ENCODE results near the gene HCN3. TPM values are rescaled to one million over a fixed set of nuclear protein-coding genes. Genes with fewer than 3 reads are reported as not detected.

The HCN3 gene
- total and polyA plus RNA-seq, 2 of the 13 experiments (the other 11 are each of a cell fraction or from before 2014, with no cell fraction given) = 2.4 to 10.2 TPM

DNA sequence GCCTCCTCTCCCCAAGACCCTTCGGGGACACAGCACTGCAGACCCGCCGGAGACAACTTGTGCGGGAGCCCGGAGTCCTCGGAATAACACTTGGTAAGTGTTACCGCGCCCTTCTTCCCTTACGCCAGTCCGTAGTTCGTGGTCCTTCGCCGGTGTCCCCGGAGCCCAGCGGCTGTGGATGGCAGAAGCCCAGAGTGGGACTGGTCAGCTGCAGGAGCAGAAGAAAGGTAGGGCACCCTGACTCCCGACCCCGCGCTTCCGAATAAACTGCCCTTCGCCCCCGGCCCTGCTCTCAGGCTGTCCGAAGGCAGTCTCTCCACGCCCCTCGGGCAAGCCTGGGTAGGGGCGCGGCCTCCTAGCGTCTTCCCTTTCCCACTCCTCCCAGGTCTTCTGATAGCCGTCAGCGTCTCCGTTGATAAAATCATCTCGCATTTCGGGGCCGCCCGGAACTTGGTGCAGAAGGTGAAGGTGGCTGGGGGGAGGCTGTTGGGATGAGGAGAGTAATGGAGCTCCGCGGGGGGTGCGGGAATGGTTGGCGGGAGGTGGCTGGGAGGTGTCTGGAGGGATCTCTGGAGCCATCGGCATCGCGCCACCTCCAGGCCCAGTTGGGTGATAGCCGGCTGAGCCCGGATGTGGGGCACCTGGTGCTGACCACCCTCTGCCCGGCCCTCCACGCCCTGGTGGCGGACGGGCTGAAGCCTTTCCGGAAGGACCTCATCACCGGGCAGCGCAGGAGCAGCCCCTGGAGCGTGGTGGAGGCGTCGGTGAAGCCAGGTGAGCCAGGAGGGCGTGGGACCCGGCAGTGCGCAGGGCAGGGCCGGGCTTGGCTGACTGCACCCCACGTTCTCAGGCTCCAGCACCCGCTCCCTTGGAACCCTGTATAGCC lies 47.7 kb downstream of the HCN3 start (continued):
- TF ChIP-seq, protein P1, sequence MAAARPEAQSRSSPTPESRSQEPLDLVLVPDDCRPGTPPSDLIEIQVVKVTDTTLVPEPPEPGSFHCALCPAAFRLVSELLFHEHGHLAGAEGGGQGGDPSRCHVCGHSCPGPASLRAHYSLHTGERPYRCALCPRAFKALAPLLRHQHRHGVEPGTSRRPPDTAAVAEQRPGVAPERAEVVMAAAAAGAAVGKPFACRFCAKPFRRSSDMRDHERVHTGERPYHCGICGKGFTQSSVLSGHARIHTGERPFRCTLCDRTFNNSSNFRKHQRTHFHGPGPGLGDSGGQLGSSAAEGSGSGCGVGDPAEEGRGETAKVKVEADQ (CRISPR knock-in tag; IDR thresholded peaks at IDR 0.05; ENCODE audit: borderline replicate concordance) = no peak; the same call in 1 of the 2 replicates
- TF ChIP-seq, protein P2, sequence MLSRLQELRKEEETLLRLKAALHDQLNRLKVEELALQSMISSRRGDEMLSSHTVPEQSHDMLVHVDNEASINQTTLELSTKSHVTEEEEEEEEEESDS (CRISPR knock-in tag; IDR thresholded peaks at IDR 0.05; ENCODE audit: borderline replicate concordance) = no peak
- TF ChIP-seq FOXP1 (IDR thresholded peaks at IDR 0.05) (no peak), FOXP1 (CRISPR knock-in tag; IDR thresholded peaks at IDR 0.05) (no peak), RXRB (CRISPR knock-in tag; IDR thresholded peaks at IDR 0.05; ENCODE audit: borderline replicate concordance) (no peak), ZSCAN22 (CRISPR knock-in tag; IDR thresholded peaks at IDR 0.05) (no peak), KLF16 (CRISPR knock-in tag; IDR thresholded peaks at IDR 0.05) (no peak), YEATS2 (CRISPR knock-in tag; IDR thresholded peaks at IDR 0.05; ENCODE audit: borderline replicate concordance) (no peak), ZFP36 (IDR thresholded peaks at IDR 0.05; ENCODE audit: borderline replicate concordance, low read depth, low read length, partially characterized antibody) (no peak), ZBTB42 (CRISPR knock-in tag; IDR thresholded peaks at IDR 0.05) (0 out of 2 replicates have a peak, but pooled peaks have one; percentile 49), ZNF878 (CRISPR knock-in tag; IDR thresholded peaks at IDR 0.05) (no peak; the same call in 1 of the 2 replicates), ELF1 (CRISPR knock-in tag; IDR thresholded peaks at IDR 0.05) (0 out of 2 replicates have a peak, but pooled peaks have one; percentile 17), RBM22 (optimal IDR thresholded peaks at IDR 0.05; ENCODE audit: low read length) (no peak), MIER2 (CRISPR knock-in tag; IDR thresholded peaks at IDR 0.05) (no peak), NCOR1 (IDR thresholded peaks at IDR 0.05; ENCODE audit: borderline replicate concordance, low read length) (no peak), ZNF331 (CRISPR knock-in tag; IDR thresholded peaks at IDR 0.05) (no peak), ZNF143 (CRISPR knock-in tag; IDR thresholded peaks at IDR 0.05) (no peak), JDP2 (CRISPR knock-in tag; IDR thresholded peaks at IDR 0.05; ENCODE audit: borderline replicate concordance) (no peak), HES4 (CRISPR knock-in tag; IDR thresholded peaks at IDR 0.05; ENCODE audit: borderline replicate concordance) (0 out of 2 replicates have a peak, but pooled peaks have one; percentile 10), MTF2 (CRISPR knock-in tag; IDR thresholded peaks at IDR 0.05; ENCODE audit: borderline replicate concordance) (no peak; the same call in 1 of the 2 replicates), KAT8 (CRISPR knock-in tag; IDR thresholded peaks at IDR 0.05) (no peak)
- TF ChIP-seq, protein P3, sequence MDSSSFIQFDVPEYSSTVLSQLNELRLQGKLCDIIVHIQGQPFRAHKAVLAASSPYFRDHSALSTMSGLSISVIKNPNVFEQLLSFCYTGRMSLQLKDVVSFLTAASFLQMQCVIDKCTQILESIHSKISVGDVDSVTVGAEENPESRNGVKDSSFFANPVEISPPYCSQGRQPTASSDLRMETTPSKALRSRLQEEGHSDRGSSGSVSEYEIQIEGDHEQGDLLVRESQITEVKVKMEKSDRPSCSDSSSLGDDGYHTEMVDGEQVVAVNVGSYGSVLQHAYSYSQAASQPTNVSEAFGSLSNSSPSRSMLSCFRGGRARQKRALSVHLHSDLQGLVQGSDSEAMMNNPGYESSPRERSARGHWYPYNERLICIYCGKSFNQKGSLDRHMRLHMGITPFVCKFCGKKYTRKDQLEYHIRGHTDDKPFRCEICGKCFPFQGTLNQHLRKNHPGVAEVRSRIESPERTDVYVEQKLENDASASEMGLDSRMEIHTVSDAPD (CRISPR knock-in tag; IDR thresholded peaks at IDR 0.05) = no peak
- TF ChIP-seq, protein P4, sequence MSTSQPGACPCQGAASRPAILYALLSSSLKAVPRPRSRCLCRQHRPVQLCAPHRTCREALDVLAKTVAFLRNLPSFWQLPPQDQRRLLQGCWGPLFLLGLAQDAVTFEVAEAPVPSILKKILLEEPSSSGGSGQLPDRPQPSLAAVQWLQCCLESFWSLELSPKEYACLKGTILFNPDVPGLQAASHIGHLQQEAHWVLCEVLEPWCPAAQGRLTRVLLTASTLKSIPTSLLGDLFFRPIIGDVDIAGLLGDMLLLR (CRISPR knock-in tag; IDR thresholded peaks at IDR 0.05) = no peak
- TF ChIP-seq, protein P5, sequence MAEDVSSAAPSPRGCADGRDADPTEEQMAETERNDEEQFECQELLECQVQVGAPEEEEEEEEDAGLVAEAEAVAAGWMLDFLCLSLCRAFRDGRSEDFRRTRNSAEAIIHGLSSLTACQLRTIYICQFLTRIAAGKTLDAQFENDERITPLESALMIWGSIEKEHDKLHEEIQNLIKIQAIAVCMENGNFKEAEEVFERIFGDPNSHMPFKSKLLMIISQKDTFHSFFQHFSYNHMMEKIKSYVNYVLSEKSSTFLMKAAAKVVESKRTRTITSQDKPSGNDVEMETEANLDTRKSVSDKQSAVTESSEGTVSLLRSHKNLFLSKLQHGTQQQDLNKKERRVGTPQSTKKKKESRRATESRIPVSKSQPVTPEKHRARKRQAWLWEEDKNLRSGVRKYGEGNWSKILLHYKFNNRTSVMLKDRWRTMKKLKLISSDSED (CRISPR knock-in tag; IDR thresholded peaks at IDR 0.05) = no peak
- TF ChIP-seq, protein P6, sequence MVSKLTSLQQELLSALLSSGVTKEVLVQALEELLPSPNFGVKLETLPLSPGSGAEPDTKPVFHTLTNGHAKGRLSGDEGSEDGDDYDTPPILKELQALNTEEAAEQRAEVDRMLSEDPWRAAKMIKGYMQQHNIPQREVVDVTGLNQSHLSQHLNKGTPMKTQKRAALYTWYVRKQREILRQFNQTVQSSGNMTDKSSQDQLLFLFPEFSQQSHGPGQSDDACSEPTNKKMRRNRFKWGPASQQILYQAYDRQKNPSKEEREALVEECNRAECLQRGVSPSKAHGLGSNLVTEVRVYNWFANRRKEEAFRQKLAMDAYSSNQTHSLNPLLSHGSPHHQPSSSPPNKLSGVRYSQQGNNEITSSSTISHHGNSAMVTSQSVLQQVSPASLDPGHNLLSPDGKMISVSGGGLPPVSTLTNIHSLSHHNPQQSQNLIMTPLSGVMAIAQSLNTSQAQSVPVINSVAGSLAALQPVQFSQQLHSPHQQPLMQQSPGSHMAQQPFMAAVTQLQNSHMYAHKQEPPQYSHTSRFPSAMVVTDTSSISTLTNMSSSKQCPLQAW (CRISPR knock-in tag; IDR thresholded peaks at IDR 0.05) = peak; percentile 63
